NT2/D1 (cell line): ENCODE results near the gene N4BP2L1.

Source experiments
- DNase-seq: peaks from one replicate; pipeline ENCODE4 v3.0.0-alpha.2; 2011; ENCODE audit warnings: low read depth, low spot score
- H3K27me3 ChIP-seq: 2 replicates; pipeline ENCODE4 v1.6.0; 2011; ENCODE audit warnings: mild to moderate bottlenecking; ENCODE audit not compliant: insufficient read length, insufficient read depth
- H3K36me3 ChIP-seq: 2 replicates; pipeline ENCODE4 v1.6.1; 2011; ENCODE audit warnings: mild to moderate bottlenecking, low read length, mixed read lengths; ENCODE audit not compliant: insufficient read depth, insufficient read length
- H3K4me1 ChIP-seq: 2 replicates; pipeline ENCODE4 v1.5.1; 2011; ENCODE audit not compliant: insufficient read depth, insufficient read length
- H3K4me3 ChIP-seq: 2 replicates; pipeline ENCODE4 v1.5.1; 2011; ENCODE audit warnings: low read depth; ENCODE audit not compliant: insufficient read length
- H3K9ac ChIP-seq: 2 replicates; pipeline ENCODE4 v1.6.0; 2011; ENCODE audit warnings: low read depth; ENCODE audit not compliant: insufficient read length
- H3K9me3 ChIP-seq: 2 replicates; pipeline ENCODE4 v1.5.1; 2011; ENCODE audit warnings: mild to moderate bottlenecking, low read length; ENCODE audit not compliant: insufficient read depth
- SUZ12 ChIP-seq: IDR thresholded peaks from 2 replicates; pipeline ENCODE4 v1.6.1; 2011; ENCODE audit not compliant: insufficient read length, insufficient read depth; ENCODE audit errors: extremely low read depth
- YY1 ChIP-seq: IDR thresholded peaks from 2 replicates; pipeline ENCODE4 v1.6.1; 2011; ENCODE audit not compliant: insufficient read length, insufficient read depth
- ZNF274 ChIP-seq: IDR thresholded peaks from 2 replicates; pipeline ENCODE4 v1.6.1; 2011; ENCODE audit warnings: mild to moderate bottlenecking, low read depth, low read length

The N4BP2L1 gene

GRCh38 chr13:32409561-32410421 is 18.1 kb downstream of the N4BP2L1 start:
- no peak overlapping the region for H3K4me3 ChIP-seq
- H3K27me3 ChIP-seq, result no peaks in the 10 kb centered on the region
- TF ChIP-seq ZNF274, result no peak
- TF ChIP-seq SUZ12, result no peak
- TF ChIP-seq YY1, result no peak
- H3K4me1 ChIP-seq, result no peaks in the 10 kb centered on the region
- H3K9ac ChIP-seq, result no peak overlapping the region
- H3K36me3 ChIP-seq, result no peaks in the 10 kb centered on the region
- DNase-seq, result no peak
- no peaks in the 10 kb centered on the region for H3K9me3 ChIP-seq

DNA sequence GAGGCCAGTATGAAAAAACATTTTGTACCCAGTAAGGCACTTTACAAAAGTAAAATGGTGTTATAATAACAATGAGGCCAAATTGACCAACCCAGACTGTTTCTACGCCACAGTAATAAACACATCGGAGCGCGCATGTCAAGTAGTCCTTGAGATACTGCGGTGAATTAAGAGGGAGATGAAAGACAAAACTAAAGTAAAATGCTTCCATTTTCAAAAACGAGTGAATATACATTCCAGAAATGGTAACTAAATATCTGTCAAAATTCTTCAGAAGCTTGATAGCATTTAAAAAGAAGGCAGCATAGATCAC is 19.0 kb downstream of the N4BP2L1 start:
- H3K27me3 ChIP-seq, result no peaks in the 10 kb centered on the region
- no peaks in the 10 kb centered on the region for H3K36me3 ChIP-seq
- no peak overlapping the region for H3K4me3 ChIP-seq
- no peak for DNase-seq
- no peaks in the 10 kb centered on the region for H3K4me1 ChIP-seq
- TF ChIP-seq YY1, result no peak
- no peak for TF ChIP-seq SUZ12
- TF ChIP-seq ZNF274, result no peak
- no peak overlapping the region for H3K9ac ChIP-seq
- H3K9me3 ChIP-seq, result no peaks in the 10 kb centered on the region

DNA sequence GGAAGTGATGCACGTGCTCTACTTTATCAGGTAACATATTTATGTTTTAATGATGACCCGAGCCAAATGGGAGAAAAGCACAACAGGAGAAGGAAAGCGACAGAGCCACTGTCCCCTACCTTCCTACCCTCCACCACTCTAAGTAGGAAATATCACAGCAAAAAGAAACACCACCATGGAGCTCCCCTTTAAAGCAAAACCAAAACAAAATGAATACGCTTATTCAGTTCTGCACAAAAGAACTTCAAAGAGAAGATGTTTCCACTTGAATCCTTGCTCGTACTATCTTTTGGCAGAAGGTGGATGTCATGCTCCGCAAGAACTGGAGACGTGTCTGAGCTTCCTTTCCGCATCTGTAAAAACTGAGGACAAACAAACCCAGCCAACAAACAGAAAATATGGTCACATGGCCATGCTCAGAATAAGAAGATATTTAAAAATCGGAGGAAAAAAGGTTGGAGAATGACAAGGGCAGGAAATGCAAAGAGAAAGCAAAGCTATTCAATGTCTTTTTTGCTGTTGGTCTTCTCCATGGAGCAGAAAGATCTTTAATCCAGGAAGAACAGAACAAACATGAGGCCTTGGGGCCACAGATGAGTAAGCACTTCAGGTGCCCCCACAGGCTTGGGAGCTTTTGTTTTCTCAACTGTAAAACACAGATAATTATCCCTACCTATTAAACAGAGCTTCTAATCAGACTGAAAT is 19.5 kb downstream of the N4BP2L1 start:
- no peaks in the 10 kb centered on the region for H3K4me1 ChIP-seq
- no peaks in the 10 kb centered on the region for H3K36me3 ChIP-seq
- H3K9me3 ChIP-seq, result no peaks in the 10 kb centered on the region
- H3K9ac ChIP-seq, result no peak overlapping the region
- no peaks in the 10 kb centered on the region for H3K27me3 ChIP-seq
- DNase-seq, result no peak
- no peak overlapping the region for H3K4me3 ChIP-seq
- TF ChIP-seq SUZ12, result no peak
- no peak for TF ChIP-seq ZNF274
- no peak for TF ChIP-seq YY1

DNA sequence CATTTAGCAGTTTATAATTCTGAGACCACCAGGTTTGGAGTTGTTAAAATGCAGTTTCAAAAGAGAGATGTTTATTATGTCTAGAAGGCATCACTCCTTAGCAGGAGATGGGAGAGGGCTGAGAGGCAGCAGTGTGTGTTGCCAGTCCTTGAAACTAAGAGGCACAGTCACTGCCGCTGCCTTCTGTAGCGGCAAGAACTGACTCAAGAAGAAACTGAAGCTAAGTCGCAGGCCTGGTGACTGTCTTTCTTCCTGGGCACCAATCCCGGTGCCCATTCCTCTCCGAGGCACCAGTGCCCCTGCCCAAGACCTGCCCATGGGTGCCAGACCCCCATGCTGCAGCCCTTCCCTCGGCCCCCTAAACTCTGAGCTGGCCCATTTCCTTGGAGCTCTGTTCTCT is 20.1 kb downstream of the N4BP2L1 start:
- TF ChIP-seq SUZ12, result no peak
- TF ChIP-seq ZNF274, result no peak
- no peak for TF ChIP-seq YY1
- H3K36me3 ChIP-seq, result no peaks in the 10 kb centered on the region
- no peaks in the 10 kb centered on the region for H3K27me3 ChIP-seq
- DNase-seq, result no peak
- H3K9ac ChIP-seq, result no peak overlapping the region
- H3K9me3 ChIP-seq, result no peaks in the 10 kb centered on the region
- H3K4me3 ChIP-seq, result no peak overlapping the region
- no peaks in the 10 kb centered on the region for H3K4me1 ChIP-seq

GRCh38 chr13:32403108-32403507 is 24.8 kb downstream of the N4BP2L1 start:
- no peak for TF ChIP-seq SUZ12
- H3K9ac ChIP-seq, result no peak overlapping the region
- H3K9me3 ChIP-seq, result no peaks in the 10 kb centered on the region
- H3K36me3 ChIP-seq, result peaks cover 8% of the 10 kb centered on the region
- H3K27me3 ChIP-seq, result no peaks in the 10 kb centered on the region
- DNase-seq, result no peak
- H3K4me3 ChIP-seq, result no peak overlapping the region
- no peaks in the 10 kb centered on the region for H3K4me1 ChIP-seq

GRCh38 chr13:32391101-32391619 is 36.8 kb downstream of the N4BP2L1 start:
- no peak overlapping the region for H3K9ac ChIP-seq
- H3K4me3 ChIP-seq, result no peak overlapping the region
- no peaks in the 10 kb centered on the region for H3K4me1 ChIP-seq
- no peaks in the 10 kb centered on the region for H3K27me3 ChIP-seq
- peaks cover 14% of the 10 kb centered on the region for H3K36me3 ChIP-seq
- DNase-seq, result peak; percentile 13
- TF ChIP-seq ZNF274, result no peak
- no peak for TF ChIP-seq YY1
- TF ChIP-seq SUZ12, result no peak
- no peaks in the 10 kb centered on the region for H3K9me3 ChIP-seq

GRCh38 chr13:32390484-32390883 is 37.4 kb downstream of the N4BP2L1 start:
- no peaks in the 10 kb centered on the region for H3K9me3 ChIP-seq
- H3K9ac ChIP-seq, result no peak overlapping the region
- H3K4me3 ChIP-seq, result no peak overlapping the region
- TF ChIP-seq SUZ12 (no peak), ZNF274 (no peak), YY1 (no peak)
- no peaks in the 10 kb centered on the region for H3K4me1 ChIP-seq
- no peaks in the 10 kb centered on the region for H3K27me3 ChIP-seq
- peaks cover 14% of the 10 kb centered on the region for H3K36me3 ChIP-seq
- no peak for DNase-seq
